ENCODE results near the gene SYN1. TPM values are rescaled to one million over a fixed set of nuclear protein-coding genes. Genes with fewer than 3 reads are reported as not detected.

Gene SYN1
- total RNA-seq, 1 donor from 2014 or later = 4.5 TPM

DNA sequence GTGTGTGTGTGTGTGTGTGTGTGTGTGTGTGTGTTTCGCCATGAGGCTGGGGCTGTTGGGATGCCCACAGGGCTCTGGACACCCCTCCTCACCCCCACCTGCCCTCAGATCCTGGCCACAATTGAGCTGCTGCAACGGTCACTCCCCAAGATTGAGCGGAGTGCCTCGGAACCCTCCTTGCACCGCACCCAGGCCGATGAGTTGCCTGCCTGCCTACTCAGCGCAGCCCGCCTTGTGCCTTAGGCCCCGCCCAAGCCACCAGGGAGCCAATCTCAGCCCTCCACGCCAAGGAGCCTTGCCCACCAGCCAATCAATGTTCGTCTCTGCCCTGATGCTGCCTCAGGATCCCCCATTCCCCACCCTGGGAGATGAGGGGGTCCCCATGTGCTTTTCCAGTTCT lies 48.4 kb downstream of the SYN1 start:
- peaks cover 33% of the 10 kb centered on the region for H3K36me3 Mint-ChIP-seq (ENCODE audit: low read depth)
- no peaks in the 10 kb centered on the region for H3K27me3 Mint-ChIP-seq (ENCODE audit: low read depth)
- TF ChIP-seq, protein P1, sequence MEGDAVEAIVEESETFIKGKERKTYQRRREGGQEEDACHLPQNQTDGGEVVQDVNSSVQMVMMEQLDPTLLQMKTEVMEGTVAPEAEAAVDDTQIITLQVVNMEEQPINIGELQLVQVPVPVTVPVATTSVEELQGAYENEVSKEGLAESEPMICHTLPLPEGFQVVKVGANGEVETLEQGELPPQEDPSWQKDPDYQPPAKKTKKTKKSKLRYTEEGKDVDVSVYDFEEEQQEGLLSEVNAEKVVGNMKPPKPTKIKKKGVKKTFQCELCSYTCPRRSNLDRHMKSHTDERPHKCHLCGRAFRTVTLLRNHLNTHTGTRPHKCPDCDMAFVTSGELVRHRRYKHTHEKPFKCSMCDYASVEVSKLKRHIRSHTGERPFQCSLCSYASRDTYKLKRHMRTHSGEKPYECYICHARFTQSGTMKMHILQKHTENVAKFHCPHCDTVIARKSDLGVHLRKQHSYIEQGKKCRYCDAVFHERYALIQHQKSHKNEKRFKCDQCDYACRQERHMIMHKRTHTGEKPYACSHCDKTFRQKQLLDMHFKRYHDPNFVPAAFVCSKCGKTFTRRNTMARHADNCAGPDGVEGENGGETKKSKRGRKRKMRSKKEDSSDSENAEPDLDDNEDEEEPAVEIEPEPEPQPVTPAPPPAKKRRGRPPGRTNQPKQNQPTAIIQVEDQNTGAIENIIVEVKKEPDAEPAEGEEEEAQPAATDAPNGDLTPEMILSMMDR (conservative IDR thresholded peaks at IDR 0.05) = no peak
- H3K4me3 Mint-ChIP-seq = peak overlapping the region; percentile 4
- H3K27ac Mint-ChIP-seq (ENCODE audit: unreplicated experiment) = no peak overlapping the region
- no peak for DNase-seq (ENCODE audit: low read depth, low spot score)
- H3K9me3 Mint-ChIP-seq = no peaks in the 10 kb centered on the region
- H3K4me1 Mint-ChIP-seq = peaks cover 7% of the 10 kb centered on the region

- peaks cover 35% of the 10 kb centered on the region for H3K36me3 Mint-ChIP-seq (ENCODE audit: low read depth)
- peaks cover 7% of the 10 kb centered on the region for H3K4me1 Mint-ChIP-seq
- no peak overlapping the region for H3K27ac Mint-ChIP-seq (ENCODE audit: unreplicated experiment)
- no peaks in the 10 kb centered on the region for H3K27me3 Mint-ChIP-seq (ENCODE audit: low read depth)
- DNase-seq (ENCODE audit: low read depth, low spot score) = no peak
- H3K9me3 Mint-ChIP-seq = no peaks in the 10 kb centered on the region
- H3K4me3 Mint-ChIP-seq = peak overlapping the region; percentile 25
- TF ChIP-seq, protein P1 (conservative IDR thresholded peaks at IDR 0.05) = no peak
These were observed 48.9 kb downstream of the SYN1 start for GRCh38 chrX:47570794-47571193.

DNA sequence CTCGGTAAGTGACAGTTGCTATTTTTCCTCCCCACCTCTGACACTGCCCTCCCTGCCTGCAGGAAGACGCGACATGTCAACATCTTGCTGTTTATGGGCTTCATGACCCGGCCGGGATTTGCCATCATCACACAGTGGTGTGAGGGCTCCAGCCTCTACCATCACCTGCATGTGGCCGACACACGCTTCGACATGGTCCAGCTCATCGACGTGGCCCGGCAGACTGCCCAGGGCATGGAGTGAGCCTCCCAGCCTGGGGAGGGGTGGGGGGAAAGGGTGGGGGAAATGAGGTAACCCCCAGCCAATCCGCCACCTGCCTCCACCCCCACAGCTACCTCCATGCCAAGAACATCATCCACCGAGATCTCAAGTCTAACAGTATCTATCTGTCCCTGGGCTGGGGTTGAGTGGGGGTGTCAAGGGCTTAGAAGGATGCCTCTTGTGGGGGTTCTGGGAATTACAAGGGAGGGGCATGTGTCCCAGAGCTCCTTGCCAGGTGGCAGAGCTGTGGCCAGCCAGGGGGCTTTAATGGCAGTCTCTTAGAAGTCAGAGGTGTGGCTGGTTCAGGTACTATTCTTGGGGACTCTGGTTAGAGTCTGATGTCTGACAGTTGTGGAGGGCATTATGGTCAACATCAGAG lies 50.9 kb downstream of the SYN1 start:
- Mint-ChIP-seq H3K4me1 (peaks cover 7% of the 10 kb centered on the region), H3K9me3 (no peaks in the 10 kb centered on the region), H3K4me3 (no peak overlapping the region), H3K36me3 (ENCODE audit: low read depth) (peaks cover 35% of the 10 kb centered on the region), H3K27me3 (ENCODE audit: low read depth) (no peaks in the 10 kb centered on the region), H3K27ac (ENCODE audit: unreplicated experiment) (no peak overlapping the region)
- DNase-seq (ENCODE audit: low read depth, low spot score) = peak; percentile 14
- TF ChIP-seq, protein P1 (conservative IDR thresholded peaks at IDR 0.05) = peak; percentile 35

GRCh38 chrX:47566841-47567240 lies 52.8 kb downstream of the SYN1 start:
- no peak overlapping the region for H3K4me3 Mint-ChIP-seq
- TF ChIP-seq, protein P1 (conservative IDR thresholded peaks at IDR 0.05) = no peak
- no peaks in the 10 kb centered on the region for H3K9me3 Mint-ChIP-seq
- H3K27ac Mint-ChIP-seq (ENCODE audit: unreplicated experiment) = no peak overlapping the region
- H3K4me1 Mint-ChIP-seq = peaks cover 5% of the 10 kb centered on the region
- no peaks in the 10 kb centered on the region for H3K27me3 Mint-ChIP-seq (ENCODE audit: low read depth)
- no peak for DNase-seq (ENCODE audit: low read depth, low spot score)
- H3K36me3 Mint-ChIP-seq (ENCODE audit: low read depth) = peaks cover 30% of the 10 kb centered on the region

- Mint-ChIP-seq H3K27me3 (ENCODE audit: low read depth) (no peaks in the 10 kb centered on the region), H3K36me3 (ENCODE audit: low read depth) (peaks cover 17% of the 10 kb centered on the region), H3K27ac (ENCODE audit: unreplicated experiment) (no peak overlapping the region), H3K4me1 (peaks cover 21% of the 10 kb centered on the region), H3K9me3 (peaks cover 3% of the 10 kb centered on the region), H3K4me3 (peak overlapping the region; percentile 54)
- TF ChIP-seq, protein P1 (conservative IDR thresholded peaks at IDR 0.05) = no peak
- no peak for DNase-seq (ENCODE audit: low read depth, low spot score)
These were observed 55.1 kb downstream of the SYN1 start for GRCh38 chrX:47564438-47565085.
